Cardiac muscle cell (in vitro differentiated cells and primary cell): ENCODE results near the gene TOP3A. TPM values are rescaled to one million over a fixed set of nuclear protein-coding genes. Genes with fewer than 3 reads are reported as not detected.
A peak's percentile ranks its signal among the peaks of the same experiment; 100 is the strongest.

Experiments used
- DNase-seq, 2 donors: peaks; one replicate each; pipeline versions ENCODE4 v3.0.0 to v3.0.0-alpha.2; 2010 to 2017; ENCODE audit warnings: low read depth in 1 of 2, low spot score in 1 of 2
- H3K27ac ChIP-seq: fragments of 200-600 bp; sonication (generic); 2 replicates; pipeline ENCODE4 v1.5.1; 2016
- H3K27me3 ChIP-seq: fragments of 200-600 bp; sonication (generic); 2 replicates; pipeline ENCODE4 v1.6.0; 2016; ENCODE audit warnings: control low read depth
- H3K36me3 ChIP-seq: fragments of 200-600 bp; sonication (generic); 2 replicates; pipeline ENCODE4 v1.5.1; 2016; ENCODE audit warnings: control low read depth
- H3K4me1 ChIP-seq: fragments of 200-600 bp; sonication (generic); 2 replicates; pipeline ENCODE4 v1.8.1; 2017; ENCODE audit warnings: low read depth, mild to moderate bottlenecking, mixed run types
- H3K4me3 ChIP-seq: fragments of 200-600 bp; sonication (generic); 2 replicates; pipeline ENCODE4 v1.5.1; 2016; ENCODE audit warnings: mild to moderate bottlenecking
- H3K9me3 ChIP-seq: fragments of 200-600 bp; sonication (generic); 2 replicates; pipeline ENCODE4 v1.5.1; 2017; ENCODE audit warnings: low read depth, mild to moderate bottlenecking, control low read depth
- polyA plus RNA-seq: library from polyadenylated mRNA; unstranded; fragments of >200 nt; fragmentation: Nextera tagmentation; extraction: Ambion mirVana; gene quantifications from 2 replicates; pipeline ENCODE4 v1.2.1, GENCODE V29; 2016
- total RNA-seq: library from RNA; depleted of rRNA; stranded (reverse); fragments of >200 nt; gene quantifications from 2 replicates; pipeline ENCODE4 v1.2.3, GENCODE V29; 2016
- TF ChIP-seq, protein P1 (sequence below): IDR thresholded peaks from 2 replicates; pipeline ENCODE4 v1.5.1; 2012; ENCODE audit warnings: low read depth, mild to moderate bottlenecking, low read length

The TOP3A gene
- total and polyA plus RNA-seq, 2 experiments from 2014 or later: 22.7 to 40.1 TPM

DNA sequence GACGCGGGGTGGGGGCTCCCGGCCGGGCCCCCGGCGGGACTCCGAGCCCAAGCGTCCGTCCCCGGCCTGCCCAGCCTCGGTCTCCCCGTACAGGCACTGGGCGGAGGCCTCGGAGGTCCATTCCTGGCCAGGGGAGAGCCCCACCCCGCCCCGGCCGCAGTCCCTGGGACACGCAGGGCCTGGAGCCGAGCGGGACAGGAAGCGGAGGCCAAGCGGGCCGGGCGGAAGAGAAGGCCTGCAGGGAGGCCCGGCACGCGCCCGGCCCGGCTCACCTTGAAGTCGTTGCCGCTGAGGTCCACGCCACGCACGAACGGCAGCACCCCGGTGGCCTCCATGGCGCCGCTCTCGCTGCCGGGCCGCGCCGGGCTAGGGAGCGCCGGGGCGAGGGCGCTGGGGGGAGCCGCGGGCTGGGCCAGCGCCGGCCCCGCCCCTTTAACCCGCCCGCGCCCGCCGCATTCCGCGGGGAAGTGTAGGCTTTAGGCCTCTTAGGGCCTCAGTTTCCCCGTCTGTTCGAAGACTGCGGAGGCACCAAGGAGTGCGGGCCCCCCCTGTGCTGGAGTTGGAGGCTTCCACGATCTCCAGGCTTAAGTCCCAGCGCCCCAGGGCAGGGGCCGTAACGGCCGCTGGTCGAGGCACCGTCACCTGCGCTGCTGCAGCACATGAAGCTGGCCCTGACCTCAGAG is 56.3 kb downstream of the TOP3A start, which contains the start of gene FLII:
Gene FLII, minus strand, starts transcription at position 383 of the 683 bp plus-strand sequence. Its CDS starts 48 bp downstream, at position 335.
- peaks cover 17% of the 10 kb centered on the region for H3K4me1 ChIP-seq
- peak; percentile 35 to 68 for DNase-seq
- peak within 1 kb of the TSS; percentile 83 for H3K4me3 ChIP-seq
- H3K9me3 ChIP-seq: no peaks in the 10 kb centered on the region
- H3K27me3 ChIP-seq: no peaks in the 10 kb centered on the region
- peak within 1 kb of the TSS; percentile 95 for H3K27ac ChIP-seq
- peaks cover 23% of the 10 kb centered on the region for H3K36me3 ChIP-seq
- TF ChIP-seq, protein P1, sequence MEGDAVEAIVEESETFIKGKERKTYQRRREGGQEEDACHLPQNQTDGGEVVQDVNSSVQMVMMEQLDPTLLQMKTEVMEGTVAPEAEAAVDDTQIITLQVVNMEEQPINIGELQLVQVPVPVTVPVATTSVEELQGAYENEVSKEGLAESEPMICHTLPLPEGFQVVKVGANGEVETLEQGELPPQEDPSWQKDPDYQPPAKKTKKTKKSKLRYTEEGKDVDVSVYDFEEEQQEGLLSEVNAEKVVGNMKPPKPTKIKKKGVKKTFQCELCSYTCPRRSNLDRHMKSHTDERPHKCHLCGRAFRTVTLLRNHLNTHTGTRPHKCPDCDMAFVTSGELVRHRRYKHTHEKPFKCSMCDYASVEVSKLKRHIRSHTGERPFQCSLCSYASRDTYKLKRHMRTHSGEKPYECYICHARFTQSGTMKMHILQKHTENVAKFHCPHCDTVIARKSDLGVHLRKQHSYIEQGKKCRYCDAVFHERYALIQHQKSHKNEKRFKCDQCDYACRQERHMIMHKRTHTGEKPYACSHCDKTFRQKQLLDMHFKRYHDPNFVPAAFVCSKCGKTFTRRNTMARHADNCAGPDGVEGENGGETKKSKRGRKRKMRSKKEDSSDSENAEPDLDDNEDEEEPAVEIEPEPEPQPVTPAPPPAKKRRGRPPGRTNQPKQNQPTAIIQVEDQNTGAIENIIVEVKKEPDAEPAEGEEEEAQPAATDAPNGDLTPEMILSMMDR: no peak

DNA sequence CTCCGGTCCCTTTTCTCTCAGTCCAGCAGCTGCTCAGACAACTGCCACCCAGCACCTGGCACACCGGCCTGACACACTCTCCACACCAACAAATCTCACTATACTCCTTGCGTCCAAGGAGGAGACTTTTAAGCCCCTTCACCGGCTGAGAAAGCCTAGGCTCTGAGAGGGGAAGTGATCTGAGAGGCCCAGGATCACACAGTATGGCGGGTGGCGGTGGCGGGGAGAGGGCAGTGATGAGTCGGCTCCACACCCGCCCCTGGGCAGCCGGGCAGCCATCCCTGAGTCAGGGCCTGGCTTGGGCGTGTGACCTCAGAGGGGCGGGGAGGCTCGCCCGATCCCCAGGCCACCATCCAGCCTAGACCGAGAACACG is 56.8 kb downstream of the TOP3A start:
- no peaks in the 10 kb centered on the region for H3K9me3 ChIP-seq
- H3K27me3 ChIP-seq: no peaks in the 10 kb centered on the region
- H3K4me3 ChIP-seq: peak overlapping the region; percentile 83
- DNase-seq: peak; percentile 56 to 87
- H3K36me3 ChIP-seq: peaks cover 22% of the 10 kb centered on the region
- H3K27ac ChIP-seq: peak overlapping the region; percentile 87
- H3K4me1 ChIP-seq: peaks cover 17% of the 10 kb centered on the region
- TF ChIP-seq, protein P1: peak; percentile 15

DNA sequence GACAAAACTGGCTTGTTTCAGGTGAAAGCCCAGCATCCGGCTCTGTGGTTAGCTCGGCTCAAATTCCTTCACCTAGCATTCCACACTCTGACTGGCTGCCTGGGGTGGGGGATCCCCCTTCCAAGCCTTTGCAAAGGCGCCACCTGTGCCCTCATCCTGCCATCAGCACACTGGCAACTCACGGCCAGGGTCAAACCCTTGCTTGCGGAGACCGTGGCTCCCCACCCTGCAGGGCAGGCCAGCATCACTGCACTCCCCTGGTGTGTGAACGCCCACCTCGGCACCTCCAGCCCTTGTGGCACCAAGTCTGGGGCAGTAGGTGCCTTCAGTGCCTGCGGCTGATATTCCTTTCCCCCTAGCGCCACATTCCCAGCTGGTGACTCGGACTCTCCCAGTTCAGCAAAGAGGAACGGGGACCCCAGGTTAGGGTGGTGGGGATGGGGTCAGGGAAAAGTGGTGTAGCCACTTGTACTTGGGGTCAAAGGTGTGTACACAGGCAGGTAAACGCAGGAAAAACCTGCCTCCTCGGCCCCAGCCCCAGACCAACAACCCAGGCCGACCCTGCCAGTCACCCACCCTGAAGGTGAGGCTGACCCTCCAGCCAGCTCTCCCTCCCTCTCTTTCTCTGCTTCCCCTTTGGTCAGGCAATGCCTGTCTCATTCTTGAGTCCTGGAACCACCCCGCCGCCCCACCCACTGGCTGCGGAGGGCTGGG is 57.4 kb downstream of the TOP3A start:
- peak; percentile 35 to 68 for DNase-seq
- TF ChIP-seq, protein P1: no peak
- Histone ChIP-seq H3K4me1 (peaks cover 17% of the 10 kb centered on the region), H3K9me3 (no peaks in the 10 kb centered on the region), H3K36me3 (peaks cover 25% of the 10 kb centered on the region), H3K4me3 (peak overlapping the region; percentile 83), H3K27me3 (no peaks in the 10 kb centered on the region), H3K27ac (peak overlapping the region; percentile 87)

DNA sequence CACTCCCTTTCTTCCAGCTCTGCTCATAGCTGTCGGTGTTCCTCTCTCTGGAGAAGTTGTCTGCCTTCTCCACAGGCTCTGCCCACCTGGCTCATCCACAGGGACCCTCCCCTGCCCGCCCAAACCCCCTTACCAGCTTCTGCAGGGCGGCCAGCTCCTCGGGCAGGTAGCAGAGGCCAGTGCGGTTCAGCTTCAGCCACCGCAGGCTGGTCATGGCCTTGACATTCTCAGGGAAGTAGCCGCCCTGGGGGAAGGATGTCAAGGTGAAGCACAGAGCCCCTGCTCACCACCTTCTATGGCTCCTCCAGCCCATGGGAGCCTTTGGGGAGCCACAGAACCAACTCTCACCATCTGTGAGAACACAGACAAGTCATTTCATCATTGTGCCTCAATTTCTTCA is 58.0 kb downstream of the TOP3A start:
- Histone ChIP-seq H3K27me3 (no peaks in the 10 kb centered on the region), H3K36me3 (peaks cover 32% of the 10 kb centered on the region), H3K4me1 (peaks cover 13% of the 10 kb centered on the region), H3K9me3 (no peaks in the 10 kb centered on the region), H3K4me3 (no peak overlapping the region), H3K27ac (peak overlapping the region; percentile 87)
- no peak for DNase-seq
- TF ChIP-seq, protein P1: no peak

DNA sequence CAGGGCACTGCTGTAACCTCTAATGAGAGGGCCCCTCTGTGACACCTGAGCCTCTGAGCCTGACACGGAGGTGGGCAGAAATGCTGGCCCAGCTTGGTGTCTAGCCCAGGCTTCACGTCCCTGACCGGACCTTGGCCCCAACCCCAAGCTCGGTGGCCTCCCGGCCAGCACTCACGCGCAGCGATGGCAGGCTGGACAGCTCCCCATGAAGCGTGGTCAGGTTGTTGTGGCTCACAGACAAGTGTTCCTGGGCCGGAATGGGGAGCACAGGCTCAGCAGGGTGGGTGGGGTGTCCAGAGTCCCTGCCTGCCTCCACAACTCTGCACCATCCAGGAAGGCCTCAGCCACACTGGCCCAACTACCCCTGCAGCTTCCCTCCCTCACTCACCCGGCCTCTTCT is 58.4 kb downstream of the TOP3A start:
- Histone ChIP-seq H3K27ac (no peak overlapping the region), H3K9me3 (no peaks in the 10 kb centered on the region), H3K4me1 (peaks cover 9% of the 10 kb centered on the region), H3K36me3 (peaks cover 36% of the 10 kb centered on the region), H3K4me3 (no peak overlapping the region), H3K27me3 (no peaks in the 10 kb centered on the region)
- TF ChIP-seq, protein P1: no peak
- no peak for DNase-seq
